H1 (cell line): Measurements from ENCODE around the gene PPP2R1A. TPM values are rescaled to one million over a fixed set of nuclear protein-coding genes. Genes with fewer than 3 reads are reported as not detected.

Experiments
- CHD7 ChIP-seq: fragments of 300-600 bp; sonication (generic); IDR thresholded peaks from 2 replicates; pipeline ENCODE4 v1.7.1; 2012; ENCODE audit warnings: low read length, moderate library complexity, mild to moderate bottlenecking, inconsistent platforms; ENCODE audit not compliant: insufficient replicate concordance
- CREB1 ChIP-seq: IDR thresholded peaks from 2 replicates; pipeline ENCODE4 v1.6.1; 2012; ENCODE audit warnings: inconsistent platforms
- E2F6 ChIP-seq: IDR thresholded peaks from 2 replicates; pipeline ENCODE4 v1.6.1; 2012; ENCODE audit warnings: inconsistent platforms
- KDM4A ChIP-seq: IDR thresholded peaks from one replicate; pipeline ENCODE4 v1.7.1; 2012; ENCODE audit warnings: low read depth, mild to moderate bottlenecking, moderate library complexity, low read length, inconsistent platforms; ENCODE audit not compliant: severe bottlenecking
- POLR2A ChIP-seq, 2 experiments: IDR thresholded peaks; 1 replicate in 1 of 2; 2 replicates in 1 of 2; pipeline ENCODE4 v1.6.1; 2011; ENCODE audit warnings: low read depth in 2 of 2, low read length in 2 of 2, mild to moderate bottlenecking in 2 of 2; ENCODE audit errors: control extremely low read depth in 1 of 2
- SAP30 ChIP-seq: fragments of 300-600 bp; sonication (generic); IDR thresholded peaks from 2 replicates; pipeline ENCODE4 v1.7.1; 2012; ENCODE audit warnings: low read length, moderate library complexity, mild to moderate bottlenecking, inconsistent platforms; ENCODE audit not compliant: insufficient read depth, insufficient replicate concordance
- TAF1 ChIP-seq: IDR thresholded peaks from 2 replicates; pipeline ENCODE4 v1.6.1; 2011; ENCODE audit warnings: mild to moderate bottlenecking, low read depth, low read length
- TAF7 ChIP-seq: optimal IDR thresholded peaks from 2 replicates; pipeline ENCODE3; 2011; ENCODE audit warnings: low read depth, mild to moderate bottlenecking, inconsistent platforms, low read length, moderate library complexity, borderline replicate concordance
- polyA plus RNA-seq, 7 experiments: library from polyadenylated mRNA; depleted of rRNA in 3 of 7; stranded (reverse) in 5 of 7; unstranded in 2 of 7; fragments of >200 nt in 5 of 7; fragments of 200-250 nt in 2 of 7; gene quantifications; 1 replicate in 5 of 7; 2 replicates in 1 of 7; 4 replicates in 1 of 7; pipeline versions ENCODE4 v1.2.1 to v1.2.3, GENCODE V29; 2011 to 2013; ENCODE audit warnings: missing spikeins in 2 of 7, mixed read lengths in 2 of 7
- total RNA-seq: library from RNA; stranded (reverse); fragmentation: NEBNext Ultra II Directional; extraction: Animal tissue kit (Norgen Biotek cat#: 25700); gene quantifications from 2 replicates; pipeline ENCODE4 v1.2.1, GENCODE V29; 2021

Gene PPP2R1A
- total and polyA plus RNA-seq, 2 of the 8 experiments (the other 6 are each of a cell fraction or from before 2014, with no cell fraction given): 380 to 382 TPM

- TF ChIP-seq CREB1: peak; percentile 80
- peak; percentile 93 for TF ChIP-seq TAF1
- TF ChIP-seq TAF7: no peak
- no peak for TF ChIP-seq E2F6
- no peak for TF ChIP-seq SAP30
- peak; percentile 89 to 95 for TF ChIP-seq POLR2A (IDR thresholded peaks at IDR 0.05; ENCODE audit: control extremely low read depth in 1 of 2, low read depth in 2 of 2, low read length in 2 of 2)
- TF ChIP-seq KDM4A: peak; percentile 30
- TF ChIP-seq CHD7: no peak
Observed at GRCh38 chr19:52269338-52270261, 79.7 kb downstream of the PPP2R1A start, which contains the start of gene ZNF766 (continued).
